Calu3 (cell line): ENCODE results near the gene PECR. TPM values are rescaled to one million over a fixed set of nuclear protein-coding genes. Genes with fewer than 3 reads are reported as not detected.

Source experiments
- BruUV-seq: library from RNA; stranded (reverse); fragments of 400-500 nt; replicated peaks from 2 replicates; lab custom pipeline; 2021; lab: Mats Ljungman, UMichigan
- CTCF ChIA-PET: fragments of 300-600 bp; sonication (Branson Sonifier 250); formaldehyde crosslinking; loops from one replicate; lab custom pipeline; 2022; ENCODE audit warnings: antibody characterized with exemption; lab: Charles Lee
- DNase-seq: peaks from one replicate; pipeline ENCODE4 v3.0.0; 2022
- H3K27ac Mint-ChIP-seq: one replicate; pipeline ENCODE4 v1.8.0; 2022; ENCODE audit warnings: mixed read lengths; ENCODE audit not compliant: unreplicated experiment
- H3K27me3 Mint-ChIP-seq: one replicate; pipeline ENCODE4 v1.8.0; 2022; ENCODE audit warnings: mixed read lengths; ENCODE audit not compliant: unreplicated experiment
- H3K36me3 Mint-ChIP-seq: one replicate; pipeline ENCODE4 v1.8.0; 2022; ENCODE audit warnings: mild to moderate bottlenecking, moderate library complexity, mixed read lengths; ENCODE audit not compliant: insufficient read depth, unreplicated experiment
- H3K4me1 Mint-ChIP-seq: one replicate; pipeline ENCODE4 v1.8.0; 2022; ENCODE audit warnings: mild to moderate bottlenecking, low read depth, mixed read lengths; ENCODE audit not compliant: unreplicated experiment
- H3K4me3 Mint-ChIP-seq: one replicate; pipeline ENCODE4 v1.8.0; 2022; ENCODE audit warnings: mild to moderate bottlenecking, low read depth, moderate library complexity, mixed read lengths; ENCODE audit not compliant: unreplicated experiment
- H3K9me3 Mint-ChIP-seq: one replicate; pipeline ENCODE4 v1.8.0; 2022; ENCODE audit warnings: low read depth, mixed read lengths; ENCODE audit not compliant: unreplicated experiment
- CTCF ChIP-seq: fragments of 200-600 bp; IDR thresholded peaks from one replicate; pipeline ENCODE4 v1.8.0; 2022; ENCODE audit warnings: antibody characterized with exemption; ENCODE audit not compliant: unreplicated experiment
- intact Hi-C: fragments of 100-400 bp; cut with micrococcal nuclease; formaldehyde crosslinking; loops from one replicate; pipeline ENCODE4 v1.10.0; 2022; ENCODE audit not compliant: unreplicated experiment
- total RNA-seq: library from RNA; stranded (reverse); gene quantifications from 2 replicates; pipeline ENCODE4 v1.2.3, GENCODE V29; 2022

PECR gene
- total RNA-seq, 1 experiment from 2014 or later: 40.7 TPM

- no TSS peak for BruUV-seq
- Mint-ChIP-seq H3K36me3 (peaks cover 38% of the 10 kb centered on the region), H3K27ac (no peak overlapping the region), H3K27me3 (no peaks in the 10 kb centered on the region), H3K4me1 (peaks cover 13% of the 10 kb centered on the region), H3K4me3 (no peak overlapping the region), H3K9me3 (no peaks in the 10 kb centered on the region)
- DNase-seq: no peak
- intact Hi-C loops: no loop called here
- TF ChIP-seq CTCF: no peak
- CTCF ChIA-PET: no interaction called here
These were observed 25.7 kb upstream of the PECR start for GRCh38 chr2:216107320-216107719.

- Mint-ChIP-seq H3K4me1 (no peaks in the 10 kb centered on the region), H3K4me3 (no peak overlapping the region), H3K9me3 (no peaks in the 10 kb centered on the region), H3K36me3 (peaks cover 13% of the 10 kb centered on the region), H3K27ac (no peak overlapping the region), H3K27me3 (no peaks in the 10 kb centered on the region)
- BruUV-seq: no TSS peak
- no peak for TF ChIP-seq CTCF
- intact Hi-C loops: no loop called here
- DNase-seq: no peak
- CTCF ChIA-PET: interaction anchor here (0.7 kb wide), 1 partner anchor 21 kb away, joined by 4 read pairs; no protein-coding TSS in a partner anchor
These were observed 23.1 kb upstream of the PECR start for GRCh38 chr2:216104691-216105090.

- no TSS peak for BruUV-seq
- H3K4me1 Mint-ChIP-seq: no peaks in the 10 kb centered on the region
- no peak overlapping the region for H3K27ac Mint-ChIP-seq
- no peak for TF ChIP-seq CTCF
- intact Hi-C loops: no loop called here
- H3K9me3 Mint-ChIP-seq: no peaks in the 10 kb centered on the region
- CTCF ChIA-PET: interaction anchor here (0.6 kb wide), 1 partner anchor 1294 kb away, joined by 3 read pairs; the partner anchor contains the start of gene BARD1
- no peak for DNase-seq
- H3K4me3 Mint-ChIP-seq: no peak overlapping the region
- no peaks in the 10 kb centered on the region for H3K36me3 Mint-ChIP-seq
- H3K27me3 Mint-ChIP-seq: no peaks in the 10 kb centered on the region
These were observed 21.6 kb upstream of the PECR start for GRCh38 chr2:216103213-216103612.

GRCh38 chr2:216101109-216101508 is 19.5 kb upstream of the PECR start:
- TF ChIP-seq CTCF: no peak
- Mint-ChIP-seq H3K27me3 (no peaks in the 10 kb centered on the region), H3K36me3 (no peaks in the 10 kb centered on the region), H3K4me1 (no peaks in the 10 kb centered on the region), H3K4me3 (no peak overlapping the region), H3K27ac (no peak overlapping the region), H3K9me3 (no peaks in the 10 kb centered on the region)
- DNase-seq: no peak
- intact Hi-C loops: no loop called here
- BruUV-seq: no TSS peak
- CTCF ChIA-PET: no interaction called here
